ENCODE measurements around the gene CAPS. TPM values are rescaled to one million over a fixed set of nuclear protein-coding genes. Genes with fewer than 3 reads are reported as not detected.

The CAPS gene
- total RNA-seq, 1 experiment from 2014 or later: 1.3 TPM

DNA sequence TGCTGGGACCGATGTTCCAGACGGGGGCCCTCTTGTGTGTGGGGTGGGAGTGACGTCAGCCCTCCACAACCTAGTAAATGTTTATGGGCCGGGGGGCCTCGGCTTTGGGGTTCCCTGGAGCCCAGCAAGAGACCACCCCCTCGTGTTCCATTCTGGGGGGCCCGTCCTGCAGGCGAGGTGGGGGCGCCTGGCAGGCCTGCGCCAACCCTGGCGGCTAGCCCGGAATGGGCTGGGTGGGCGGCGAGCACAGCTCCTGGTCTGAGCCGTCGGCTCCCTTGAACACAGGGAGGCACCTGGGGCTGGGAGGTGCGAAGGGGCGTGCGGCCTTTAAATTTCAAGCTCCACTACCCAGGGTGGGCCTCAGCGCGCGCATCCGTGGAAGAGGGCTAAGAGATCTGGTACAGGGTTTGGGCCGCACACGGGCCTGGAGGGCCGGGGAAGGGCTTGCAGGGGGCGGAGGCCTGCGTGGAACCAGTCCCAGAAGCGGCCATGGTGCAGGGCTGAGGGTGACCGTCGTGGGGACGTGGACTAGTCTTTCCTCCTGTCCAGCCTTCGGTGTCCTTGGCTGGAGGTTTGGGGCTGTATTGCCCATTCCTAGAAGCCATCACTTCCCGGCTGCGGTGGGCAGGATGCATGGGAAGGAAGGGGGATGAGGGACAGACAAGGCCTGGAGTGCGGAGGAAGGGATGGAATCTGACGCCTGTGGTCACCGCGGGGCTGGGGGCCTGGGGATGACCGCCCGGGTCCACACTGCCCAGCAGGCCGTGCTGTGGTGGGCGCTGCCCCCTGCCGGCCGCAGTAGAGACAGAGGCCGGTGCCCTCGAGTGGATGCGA, 21.9 kb upstream of the CAPS start:
- peak; percentile 31 for DNase-seq (ENCODE audit: low read depth)

DNA sequence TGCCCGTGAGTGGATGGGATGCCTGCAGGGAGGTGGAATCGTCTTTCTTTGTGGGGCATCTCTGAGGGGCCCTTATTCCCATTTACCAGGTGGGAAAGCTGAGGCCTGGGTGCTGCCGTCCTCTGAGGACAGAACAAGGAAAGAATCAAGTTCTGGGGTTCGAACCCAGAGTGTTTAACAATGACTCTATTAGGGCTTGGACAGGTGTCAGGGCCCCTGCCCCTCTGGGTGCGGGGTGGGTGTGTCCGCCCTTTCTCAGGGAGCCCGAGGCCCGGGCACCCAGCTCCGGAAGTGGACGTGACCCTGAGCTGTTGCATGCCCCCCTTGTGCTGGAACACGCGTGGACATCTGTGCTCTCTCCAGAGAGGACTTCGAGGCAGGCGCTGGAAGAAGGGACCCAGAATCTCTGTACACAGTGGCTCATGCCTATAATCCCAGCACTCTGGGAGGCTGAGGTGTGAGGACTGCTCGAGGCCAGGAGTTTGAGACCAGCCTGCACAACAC, 21.2 kb upstream of the CAPS start:
- no peak for DNase-seq (ENCODE audit: low read depth)

DNA sequence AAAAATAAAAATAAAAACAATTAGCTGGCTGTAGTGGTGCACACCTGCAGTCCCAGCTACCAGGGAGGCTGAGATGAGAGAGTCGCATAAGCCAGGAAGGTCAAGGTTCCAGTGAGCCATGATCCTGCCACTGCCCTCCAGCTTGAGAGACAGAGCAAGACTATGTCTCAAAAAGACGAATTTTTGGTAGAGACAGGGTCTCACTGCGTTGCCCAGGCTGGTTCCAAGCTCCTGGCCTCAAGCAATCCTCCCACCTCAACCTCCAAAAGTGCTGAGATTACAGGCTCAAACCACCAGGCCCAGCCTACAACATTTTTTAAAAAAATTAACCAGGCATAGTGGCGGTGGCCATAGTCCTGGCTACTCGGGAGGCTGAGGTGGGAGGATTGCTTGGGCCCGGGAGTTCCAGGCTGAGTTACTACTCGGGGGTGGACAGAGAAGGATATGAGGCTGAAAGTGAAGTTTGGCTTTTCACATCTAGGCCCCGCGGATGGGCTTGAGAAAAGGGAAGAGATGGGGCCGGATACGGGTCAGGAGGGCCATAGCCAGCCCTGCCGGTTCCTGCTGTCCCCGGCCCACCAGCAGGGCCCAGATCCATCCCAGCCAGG, 20.7 kb upstream of the CAPS start:
- DNase-seq (ENCODE audit: low read depth): no peak

DNA sequence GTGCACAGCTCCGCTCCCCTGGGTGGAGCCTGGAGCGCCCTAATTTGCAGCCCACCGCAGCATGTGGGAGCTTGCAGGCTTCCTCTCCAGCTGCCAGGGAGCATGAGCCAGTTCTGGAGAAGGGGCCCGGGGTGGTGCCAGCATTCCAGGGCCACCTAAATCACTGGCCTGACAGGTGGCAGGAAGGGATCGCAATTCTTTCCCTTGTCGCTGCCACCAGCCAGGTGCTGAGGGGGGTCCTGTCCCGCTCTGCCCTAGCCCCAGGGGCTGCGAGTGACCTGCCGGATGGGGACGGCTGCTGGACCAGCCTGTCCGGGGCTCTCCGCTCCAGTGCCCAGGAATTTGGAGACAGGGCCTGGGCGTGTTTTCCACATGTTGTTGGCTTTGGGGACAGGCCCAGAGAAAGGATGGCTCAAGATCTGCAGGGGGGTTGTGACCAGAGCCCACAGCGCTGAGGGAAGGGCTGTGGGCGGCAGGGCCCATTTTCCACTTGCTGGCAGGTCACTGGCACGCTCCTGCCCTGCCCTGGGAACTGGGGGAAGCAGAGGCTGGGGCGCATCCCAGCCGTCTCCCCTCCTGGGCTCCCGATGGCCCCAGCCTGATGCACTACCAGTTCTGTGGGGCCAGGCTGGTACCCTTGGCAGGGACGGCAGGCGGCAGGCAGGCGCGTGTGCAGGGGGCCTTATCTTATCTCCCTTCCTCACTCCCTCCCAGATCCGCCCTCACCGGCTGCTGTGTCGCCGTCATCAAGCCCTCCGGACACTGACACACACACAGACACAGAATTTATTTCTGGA, 19.9 kb upstream of the CAPS start:
- DNase-seq (ENCODE audit: low read depth): no peak

DNA sequence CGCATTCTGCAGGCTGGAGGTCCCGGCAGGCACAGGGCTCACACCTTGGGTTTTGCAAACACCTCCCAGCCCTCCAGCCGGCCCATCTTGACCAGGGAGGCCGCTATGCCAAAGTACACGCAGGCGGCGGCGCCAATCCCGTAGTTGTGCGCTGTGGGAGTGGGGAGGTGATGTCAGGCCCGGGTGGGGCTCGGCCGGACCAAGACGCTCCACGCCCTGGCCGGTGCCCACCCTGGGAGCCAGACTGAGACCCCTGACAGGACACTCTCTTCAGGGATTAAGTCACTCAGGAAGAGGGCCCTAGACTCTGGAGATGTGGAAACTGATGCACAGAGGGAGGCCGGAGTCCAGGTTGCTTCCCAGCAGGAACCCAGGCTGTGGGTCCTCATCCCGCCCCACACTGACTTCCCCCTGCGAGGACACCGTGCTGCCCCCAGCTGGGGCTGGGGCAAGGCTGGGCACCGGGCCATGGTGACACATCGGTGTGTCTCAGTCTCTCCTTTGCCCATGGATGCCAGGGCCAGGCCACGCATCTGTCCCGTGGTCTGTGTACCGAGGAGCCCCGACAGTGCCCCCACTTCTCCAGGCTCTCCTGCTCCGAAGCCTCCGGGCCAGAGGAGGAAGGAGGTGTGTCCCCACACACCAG, 19.2 kb upstream of the CAPS start:
- DNase-seq (ENCODE audit: low read depth): no peak

DNA sequence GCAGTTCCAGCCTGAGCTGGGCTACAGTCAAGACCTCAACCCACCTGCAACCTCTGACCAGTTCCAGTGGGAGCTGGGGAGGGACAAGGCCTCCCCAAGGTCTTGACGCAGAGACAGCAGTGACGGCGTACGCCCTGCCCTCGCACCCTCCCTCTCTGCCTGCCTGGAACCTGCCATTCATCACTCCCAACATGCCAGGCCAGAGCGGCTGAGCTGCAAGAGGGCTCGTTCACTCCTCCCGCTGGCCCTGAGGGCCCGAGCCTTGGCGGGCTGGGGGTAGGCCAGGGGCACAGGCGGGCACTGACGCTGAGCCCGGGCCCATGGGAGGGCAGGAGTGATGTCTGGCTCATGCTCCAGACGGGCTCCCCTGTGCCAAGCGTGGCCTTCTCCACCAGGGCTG, 18.6 kb upstream of the CAPS start:
- no peak for DNase-seq (ENCODE audit: low read depth)

DNA sequence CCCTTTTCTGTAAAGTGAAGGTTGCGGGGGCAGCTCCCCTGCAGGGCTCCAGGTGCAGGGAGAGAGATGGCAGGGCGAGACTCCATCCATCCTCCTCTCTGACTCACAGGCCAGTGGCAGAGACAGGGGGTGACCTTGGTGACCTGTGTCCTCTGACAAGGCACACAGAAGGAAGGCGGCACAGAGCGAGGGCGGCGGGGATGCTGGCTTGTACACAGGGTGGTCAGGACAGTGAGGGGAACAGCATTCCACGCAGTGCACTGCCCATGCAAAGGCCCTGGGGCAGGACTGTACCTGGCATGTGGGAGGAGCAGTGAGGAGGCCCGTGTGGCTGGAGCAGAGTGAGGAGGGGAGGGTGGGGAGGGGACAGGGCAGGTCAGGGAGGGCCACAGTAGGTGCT, 18.2 kb upstream of the CAPS start:
- DNase-seq (ENCODE audit: low read depth): no peak

DNA sequence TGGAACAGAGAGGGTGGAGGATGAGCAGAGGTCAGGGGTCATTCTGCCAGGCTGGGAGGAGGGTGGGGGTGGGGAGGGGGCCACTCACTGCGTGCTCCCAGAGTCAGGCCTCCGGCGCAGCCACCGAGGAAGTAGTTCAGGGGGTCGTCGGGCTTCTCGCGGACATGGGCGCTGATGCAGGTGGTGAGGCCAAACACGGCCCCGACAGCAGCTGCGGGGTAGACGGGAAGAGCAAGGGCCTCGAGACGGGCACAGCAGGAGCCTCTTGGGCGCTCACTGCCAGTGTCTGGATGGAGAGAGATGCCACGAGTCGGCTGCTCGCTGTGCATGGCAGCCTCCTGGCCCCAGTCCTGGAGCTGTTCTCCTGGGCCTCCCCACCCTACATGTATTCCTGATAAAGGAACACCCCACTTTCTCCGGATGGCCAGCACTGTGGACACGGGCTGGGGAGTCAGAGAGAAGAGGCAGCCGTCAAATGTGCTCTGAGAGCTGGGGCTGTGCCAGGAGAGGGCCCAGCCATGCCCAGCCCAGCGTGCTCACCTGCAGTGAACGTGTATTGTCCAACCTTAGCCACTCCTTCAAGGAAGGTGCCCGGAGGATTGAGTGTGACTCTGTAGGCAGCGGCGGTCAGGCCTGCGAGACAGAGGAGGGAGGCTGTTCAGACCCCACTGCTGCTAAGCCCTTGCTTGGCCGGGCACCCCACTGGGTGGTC, 17.5 kb upstream of the CAPS start:
- DNase-seq (ENCODE audit: low read depth): no peak

DNA sequence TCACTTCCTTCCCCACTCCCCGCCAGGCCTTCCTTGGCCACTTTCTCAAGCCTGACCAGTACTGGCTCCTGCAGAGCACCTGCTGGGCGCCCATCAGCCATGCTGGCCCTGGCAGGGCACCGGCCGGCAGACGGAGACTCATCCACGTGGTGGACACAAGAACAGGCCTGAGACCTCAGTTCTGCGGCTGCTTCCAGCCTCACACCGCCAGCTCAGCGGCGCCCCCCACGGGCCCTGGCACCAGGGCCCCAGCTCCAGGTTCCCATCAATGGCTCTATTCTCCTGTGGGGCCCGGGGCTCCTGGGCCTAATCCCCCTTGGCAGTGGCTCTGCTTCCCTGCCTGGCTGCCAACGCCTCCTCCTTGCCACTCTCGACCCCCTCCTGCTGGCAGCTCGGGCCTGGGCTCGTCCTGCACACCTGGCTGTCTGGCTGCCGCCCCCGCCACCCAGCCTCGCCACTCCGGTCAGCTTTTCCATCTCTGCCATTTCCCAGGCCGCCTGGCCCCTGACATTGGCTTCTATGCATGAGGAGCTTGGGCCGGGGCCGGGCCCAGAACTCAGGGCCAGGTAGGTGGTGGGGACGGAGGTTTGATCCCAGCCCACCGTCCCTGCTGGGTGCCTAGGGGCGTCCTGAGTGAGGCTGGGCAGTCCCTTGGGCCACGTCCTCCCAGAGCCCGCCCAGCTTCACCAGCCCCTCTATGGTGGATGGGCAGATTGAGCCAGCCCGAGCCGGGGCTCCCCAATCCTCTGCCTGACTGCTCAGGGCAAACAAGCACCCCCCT, 16.7 kb upstream of the CAPS start:
- no peak for DNase-seq (ENCODE audit: low read depth)

DNA sequence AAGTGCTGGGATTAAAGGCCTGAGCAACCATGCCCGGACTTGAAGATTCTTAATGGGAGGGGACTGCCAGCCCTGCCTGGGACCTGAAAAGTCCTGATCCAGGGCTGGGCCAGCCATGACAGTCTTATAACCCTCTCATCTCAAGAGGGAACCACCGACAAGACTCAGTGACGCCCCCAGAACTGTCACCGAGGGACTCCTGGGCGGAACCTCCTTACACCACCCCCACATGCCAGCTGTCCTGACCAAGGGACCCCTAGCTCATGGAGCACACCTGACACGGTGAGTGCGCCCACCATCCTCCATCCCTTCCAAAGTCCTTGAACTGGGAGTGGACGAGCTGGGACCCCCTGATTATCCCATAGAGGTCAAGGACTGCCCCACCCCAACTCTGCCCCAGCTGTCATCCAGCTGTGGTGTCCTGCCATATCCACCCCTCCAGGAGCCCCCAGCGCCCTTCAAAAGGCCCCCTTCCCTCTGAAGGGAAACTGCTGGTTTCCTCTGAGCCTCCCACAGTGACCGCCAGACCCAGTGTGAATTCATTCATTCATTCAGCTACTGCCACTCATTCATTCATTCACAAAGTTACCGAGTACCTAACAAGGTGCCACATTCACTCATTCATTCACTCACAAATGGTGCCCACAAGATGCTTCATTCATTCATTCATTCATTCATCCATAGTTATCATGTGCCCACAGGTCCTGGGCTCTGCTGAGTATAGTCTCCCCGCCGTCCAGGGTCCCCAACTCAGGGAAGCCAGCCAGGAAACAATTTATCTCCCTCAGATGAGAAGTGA, 14.1 kb upstream of the CAPS start:
- DNase-seq (ENCODE audit: low read depth): no peak

DNA sequence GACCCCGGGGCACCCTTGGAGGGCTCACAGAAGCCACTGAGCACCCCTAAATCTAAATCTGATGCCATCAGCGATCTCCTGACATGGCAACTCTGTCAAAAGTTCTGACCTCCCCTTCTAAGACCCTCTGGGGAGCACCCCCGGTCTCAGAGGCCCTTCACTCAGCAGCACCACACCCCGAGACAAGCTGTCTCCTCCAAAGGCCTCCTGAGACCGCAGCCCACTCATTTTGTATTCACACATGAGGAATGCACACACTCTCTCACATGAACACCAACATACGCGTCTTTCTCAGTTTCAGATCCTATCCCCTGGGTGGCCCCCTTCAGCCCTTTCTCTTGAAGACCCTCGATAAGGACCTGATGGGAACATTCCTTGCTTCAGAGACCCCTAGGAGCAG, 13.1 kb upstream of the CAPS start:
- no peak for DNase-seq (ENCODE audit: low read depth)

DNA sequence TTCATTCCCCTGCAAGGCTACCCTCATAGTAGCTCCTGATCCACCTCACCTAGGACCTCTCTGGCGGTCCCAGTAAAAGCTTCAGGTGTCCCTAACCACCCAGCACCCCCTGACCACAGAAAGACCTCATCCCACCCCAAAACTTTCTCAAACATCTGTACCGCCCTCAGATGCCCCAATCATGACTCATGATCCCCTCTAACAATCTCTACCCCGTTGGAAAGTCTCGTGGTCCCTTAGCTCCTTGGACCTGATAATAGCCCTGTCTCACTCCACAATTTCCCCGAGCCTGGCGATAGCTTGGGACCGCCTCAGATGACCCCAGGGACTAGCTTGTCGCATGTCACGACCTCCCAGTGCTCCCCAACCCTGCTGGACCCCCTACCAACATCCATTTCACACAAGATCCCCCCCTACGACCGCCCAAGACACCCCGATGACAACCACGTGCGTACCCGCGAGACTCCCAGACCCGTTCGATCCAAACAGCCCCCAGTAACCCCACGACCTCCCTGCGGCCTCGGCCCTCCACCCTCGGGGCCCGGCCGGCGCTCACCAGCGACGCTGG, 10.9 kb upstream of the CAPS start:
- peak; percentile 50 for DNase-seq (ENCODE audit: low read depth)

DNA sequence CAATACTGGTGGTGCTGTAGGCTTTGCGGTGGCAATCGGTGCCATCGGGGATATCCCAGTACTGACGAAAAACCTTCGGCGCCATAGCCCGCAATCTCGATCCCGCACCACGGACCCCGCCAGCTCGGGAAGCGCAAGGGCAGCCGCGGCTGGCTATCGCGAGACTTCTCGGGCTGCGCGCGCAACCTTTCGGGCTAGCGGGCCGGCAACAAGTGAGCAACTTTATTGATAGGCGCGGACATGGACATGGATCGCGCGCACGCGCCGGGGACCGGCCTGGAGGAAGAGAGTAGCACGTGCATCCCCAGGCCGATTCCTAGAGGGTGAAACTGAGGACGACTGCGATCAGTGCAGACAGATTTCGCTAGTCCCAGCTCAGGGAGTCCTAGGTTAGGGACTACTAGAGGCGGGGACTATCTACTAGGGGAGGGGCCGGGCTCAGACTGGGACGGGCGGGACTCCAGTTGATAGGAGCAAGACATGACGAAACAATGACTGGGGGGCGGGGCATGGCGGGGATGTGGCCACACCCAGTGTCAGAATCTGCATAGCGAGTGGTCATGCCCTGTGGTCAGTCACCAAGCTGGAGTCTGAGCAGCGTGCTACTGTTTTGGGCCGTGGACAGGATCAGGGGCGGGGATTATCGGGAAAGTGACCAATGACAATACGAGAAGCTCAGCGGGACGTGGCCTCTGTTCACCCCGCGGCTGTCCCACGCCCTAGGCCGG, 10.3 kb upstream of the CAPS start, which contains the start of gene NDUFA11:
NDUFA11 (minus strand) TSS at position 167 of the 728 bp plus-strand sequence; CDS start at position 85, 82 bp downstream.
- peak; percentile 92 for DNase-seq (ENCODE audit: low read depth)

DNA sequence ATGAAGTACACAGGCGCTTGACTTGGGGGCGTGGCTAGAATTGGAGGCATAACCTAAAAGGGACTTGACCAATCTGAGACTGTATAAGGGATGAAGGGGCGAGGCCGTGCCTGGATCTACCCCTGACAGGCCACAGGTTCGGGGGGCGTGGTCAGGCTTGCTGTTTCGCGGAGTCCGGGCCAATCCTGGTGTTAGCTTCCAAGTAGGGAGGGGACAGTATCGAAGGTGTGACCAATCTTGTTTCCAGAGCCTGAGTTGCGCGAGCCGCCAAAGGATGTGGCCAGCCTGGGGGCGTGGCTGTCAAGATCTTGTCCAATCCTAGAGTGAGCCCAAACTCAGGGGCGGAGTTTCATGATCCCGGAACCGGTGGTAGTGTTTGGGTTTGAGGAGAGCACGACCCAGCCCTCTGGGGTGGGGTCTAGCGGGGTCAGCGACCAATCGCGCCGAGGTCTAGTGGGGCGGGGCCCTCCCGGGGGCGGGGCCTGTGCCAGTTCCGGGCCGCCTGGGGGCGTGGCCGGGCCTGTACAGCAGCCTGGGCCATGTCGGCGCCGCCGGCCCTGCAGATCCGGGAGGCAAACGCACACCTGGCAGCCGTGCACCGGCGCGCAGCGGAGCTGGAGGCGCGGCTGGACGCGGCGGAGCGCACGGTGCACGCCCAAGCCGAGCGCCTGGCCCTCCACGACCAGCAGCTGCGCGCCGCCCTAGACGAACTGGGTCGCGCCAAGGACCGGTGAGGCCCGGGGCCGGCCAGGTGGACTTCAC, 9.5 kb upstream of the CAPS start, which contains the start of gene VMAC:
VMAC (plus strand) TSS at position 521 of the 762 bp plus-strand sequence; CDS start at position 540, 19 bp downstream.
- DNase-seq (ENCODE audit: low read depth): peak; percentile 100

DNA sequence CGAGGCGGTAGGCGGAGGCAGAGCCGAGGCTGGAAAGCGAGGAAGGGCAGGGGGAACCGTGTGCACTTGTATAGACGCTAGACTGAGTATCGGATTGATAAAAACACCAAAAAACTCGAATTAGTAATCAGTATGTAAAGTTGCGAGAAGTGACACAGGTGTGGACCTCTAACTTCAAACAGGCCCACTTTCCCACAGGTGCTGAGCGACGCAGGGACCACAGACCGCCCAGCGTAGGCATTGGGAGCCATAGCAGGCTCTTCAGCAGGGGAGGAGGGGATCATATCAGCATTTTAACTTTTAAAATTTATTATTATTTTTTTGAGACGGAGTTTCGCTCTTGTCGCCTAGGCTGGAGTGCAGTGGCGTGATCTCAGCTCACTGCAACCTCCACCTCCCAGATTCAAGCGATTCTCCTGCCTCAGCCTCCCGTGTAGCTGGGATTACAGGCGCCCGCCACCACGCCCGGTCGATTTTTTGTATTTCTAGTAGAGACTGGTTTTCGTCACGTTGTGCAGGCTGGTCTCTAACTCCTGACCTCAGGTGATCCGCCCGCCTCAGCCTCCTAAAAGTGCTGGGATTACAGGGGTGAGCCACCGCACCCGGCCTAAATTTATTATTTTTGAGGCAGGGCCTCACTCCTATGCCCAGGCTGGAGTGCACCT, 8.8 kb upstream of the CAPS start:
- no peak for DNase-seq (ENCODE audit: low read depth)

DNA sequence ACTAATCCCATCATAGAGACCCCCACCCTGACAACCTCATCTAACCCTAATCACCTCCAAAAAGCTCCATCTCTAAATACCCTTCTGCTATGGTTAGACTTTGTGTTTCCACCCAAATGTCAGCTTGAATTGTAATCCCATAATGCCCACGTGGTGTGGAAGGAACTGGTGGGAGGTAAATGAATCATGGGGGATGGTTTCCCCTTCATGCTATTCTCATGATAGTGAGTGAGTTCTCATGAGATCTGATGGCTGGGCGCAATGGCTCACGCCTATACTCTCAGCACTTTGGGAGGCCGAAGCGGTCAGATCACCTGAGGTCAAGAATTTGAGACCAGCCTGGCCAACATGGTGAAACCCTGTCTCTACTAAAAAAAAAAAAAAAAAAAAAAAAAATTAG, 6.8 kb upstream of the CAPS start:
- no peak for DNase-seq (ENCODE audit: low read depth)
